ENCODE data around the gene CHTOP.
A peak's percentile ranks its signal among the peaks of the same experiment; 100 is the strongest.
"Not testable (repeated sequence)": the region's sequence is repeated elsewhere in the genome, so short reads cannot be mapped to it uniquely, and the experiment has no call there.

Gene CHTOP

GRCh38 chr1:153659175-153659534 lies 25.3 kb downstream of the CHTOP start:
- DNase-seq (ENCODE audit: low read depth, low spot score), result no peak

- DNase-seq (ENCODE audit: low read depth, low spot score), result peak; percentile 31
Observed at GRCh38 chr1:153659656-153660055, 25.8 kb downstream of the CHTOP start.

- peak; percentile 22 for DNase-seq (ENCODE audit: low read depth, low spot score)
Observed at GRCh38 chr1:153661111-153661708, 27.3 kb downstream of the CHTOP start.

GRCh38 chr1:153662269-153662668 lies 28.4 kb downstream of the CHTOP start:
- DNase-seq (ENCODE audit: low read depth, low spot score), result no peak

GRCh38 chr1:153663211-153663610 lies 29.3 kb downstream of the CHTOP start:
- no peak for DNase-seq (ENCODE audit: low read depth, low spot score)

GRCh38 chr1:153667439-153667838 lies 33.6 kb downstream of the CHTOP start:
- DNase-seq (ENCODE audit: low read depth, low spot score), result no peak

GRCh38 chr1:153668672-153669071 lies 34.8 kb downstream of the CHTOP start:
- DNase-seq (ENCODE audit: low read depth, low spot score), result not testable (repeated sequence)

GRCh38 chr1:153669606-153670005 lies 35.7 kb downstream of the CHTOP start:
- no peak for DNase-seq (ENCODE audit: low read depth, low spot score)

- no peak for DNase-seq (ENCODE audit: low read depth, low spot score)
Observed at GRCh38 chr1:153670257-153670858, 36.5 kb downstream of the CHTOP start.

- DNase-seq (ENCODE audit: low read depth, low spot score), result peak; percentile 100
Observed at GRCh38 chr1:153670859-153671627, 37.2 kb downstream of the CHTOP start, which contains the start of gene ILF2. ILF2 (minus strand) TSS chr1:153670993; CDS start chr1:153670922, 71 bp downstream.

- DNase-seq (ENCODE audit: low read depth, low spot score), result peak; percentile 28
Observed at GRCh38 chr1:153671628-153672353, 37.9 kb downstream of the CHTOP start.

- DNase-seq (ENCODE audit: low read depth, low spot score), result no peak
Observed at GRCh38 chr1:153673511-153673910, 39.6 kb downstream of the CHTOP start.

GRCh38 chr1:153677718-153678518 lies 44.1 kb downstream of the CHTOP start:
- DNase-seq (ENCODE audit: low read depth, low spot score), result peak; percentile 83

GRCh38 chr1:153678519-153679336 lies 44.9 kb downstream of the CHTOP start, which contains the start of gene NPR1:
NPR1 (plus strand) TSS chr1:153678688; CDS start chr1:153679109, 421 bp downstream.
- peak; percentile 39 for DNase-seq (ENCODE audit: low read depth, low spot score)

GRCh38 chr1:153679337-153680119 lies 45.7 kb downstream of the CHTOP start:
- DNase-seq (ENCODE audit: low read depth, low spot score), result peak; percentile 54

GRCh38 chr1:153680120-153680403 lies 46.2 kb downstream of the CHTOP start:
- no peak for DNase-seq (ENCODE audit: low read depth, low spot score)

GRCh38 chr1:153682730-153683129 lies 48.9 kb downstream of the CHTOP start:
- DNase-seq (ENCODE audit: low read depth, low spot score), result no peak

GRCh38 chr1:153683854-153684253 lies 50.0 kb downstream of the CHTOP start:
- no peak for DNase-seq (ENCODE audit: low read depth, low spot score)

GRCh38 chr1:153684892-153685291 lies 51.0 kb downstream of the CHTOP start:
- no peak for DNase-seq (ENCODE audit: low read depth, low spot score)
